Psoas muscle (tissue), 8 donors: ENCODE data around the gene CRACDL. TPM values are rescaled to one million over a fixed set of nuclear protein-coding genes. Genes with fewer than 3 reads are reported as not detected.

Source experiments
- ATAC-seq, 4 donors: fragments of 200-7000 bp; cut with Tn5 transposase; one replicate each; pipeline ENCODE4 v1.9.1; 2020; ENCODE audit warnings: moderate library complexity in 3 of 4, mild to moderate bottlenecking in 2 of 4
- DNase-seq, 2 donors: peaks; one replicate each; pipeline ENCODE4 v3.0.0-alpha.2; 2020
- H3K27ac ChIP-seq: fragments of 200-600 bp; one replicate; pipeline ENCODE4 v1.8.0; 2022
- H3K27me3 ChIP-seq, 3 donors: fragments of 200-600 bp in 1 of 3; one replicate each; pipeline versions ENCODE4 v1.6.1 to v1.8.0; 2013 to 2022; ENCODE audit warnings: low read length in 2 of 3, mild to moderate bottlenecking in 2 of 3, moderate library complexity in 1 of 3; ENCODE audit not compliant: insufficient read depth in 3 of 3
- H3K36me3 ChIP-seq, 2 donors: fragments of 200-600 bp in 1 of 2; one replicate each; pipeline versions ENCODE4 v1.6.1 to v1.8.0; 2013 to 2022; ENCODE audit warnings: low read depth in 1 of 2, mild to moderate bottlenecking in 1 of 2, moderate library complexity in 1 of 2; ENCODE audit not compliant: insufficient read depth in 1 of 2
- H3K4me1 ChIP-seq: fragments of 200-600 bp; one replicate; pipeline ENCODE4 v1.8.0; 2022
- H3K4me3 ChIP-seq: fragments of 200-600 bp; one replicate; pipeline ENCODE4 v1.8.0; 2022; ENCODE audit warnings: mild to moderate bottlenecking
- H3K9me3 ChIP-seq: fragments of 200-600 bp; one replicate; pipeline ENCODE4 v1.8.0; 2022
- WGBS, 3 donors: extraction: QIAGEN DNeasy Blood & Tissue Kit; methylation state at CpG; one replicate each; pipeline versions ENCODE4 v1.1.6 to v1.1.7; 2013; 5-methylcytosine and 5-hydroxymethylcytosine counted together
- intact Hi-C, 2 donors: fragments of 100-400 bp; cut with DNase I; formaldehyde crosslinking; loops; one replicate each; pipeline versions ENCODE4 v1.11.0 to v1.14.2; 2022
- polyA plus RNA-seq, 3 donors: library from polyadenylated mRNA; stranded (reverse); fragments of 200-250 nt; gene quantifications; one replicate each; pipeline ENCODE4 v1.2.3, GENCODE V29; 2013
- total RNA-seq, 4 donors: library from RNA; stranded (reverse); fragmentation: NEBNext Ultra II Directional in 2 of 4; extraction: Animal tissue kit (Norgen Biotek cat#: 25700) in 2 of 4; gene quantifications; one replicate each; pipeline versions ENCODE4 v1.2.1 to v1.2.4, GENCODE V29; 2021 to 2023
- TF ChIP-seq, protein P1 (sequence below): fragments of 200-600 bp; IDR thresholded peaks from one replicate; pipeline ENCODE4 v1.8.0; 2022; ENCODE audit warnings: antibody characterized with exemption
- donor health status: healthy with polysubstance abuse.
- donor health status: DM: no; HTN: no; CAD: no; lungs with moderate emphysema.
- donor health status: Bipolar disorder and iron deficiency.
- donor health status: healthy.
- donor health status: DM: yes; HTN: yes; CAD: no.
- donor health status: DM: no; HTN: no; CAD: no.
- donor health status: DM: no; HTN: no; CAD: no.
- donor health status: DM: yes; HTN: yes; CAD: no.

Gene CRACDL
- total and polyA plus RNA-seq, 7 donors: 0.97 to 3.1 (median 2.3) TPM

DNA sequence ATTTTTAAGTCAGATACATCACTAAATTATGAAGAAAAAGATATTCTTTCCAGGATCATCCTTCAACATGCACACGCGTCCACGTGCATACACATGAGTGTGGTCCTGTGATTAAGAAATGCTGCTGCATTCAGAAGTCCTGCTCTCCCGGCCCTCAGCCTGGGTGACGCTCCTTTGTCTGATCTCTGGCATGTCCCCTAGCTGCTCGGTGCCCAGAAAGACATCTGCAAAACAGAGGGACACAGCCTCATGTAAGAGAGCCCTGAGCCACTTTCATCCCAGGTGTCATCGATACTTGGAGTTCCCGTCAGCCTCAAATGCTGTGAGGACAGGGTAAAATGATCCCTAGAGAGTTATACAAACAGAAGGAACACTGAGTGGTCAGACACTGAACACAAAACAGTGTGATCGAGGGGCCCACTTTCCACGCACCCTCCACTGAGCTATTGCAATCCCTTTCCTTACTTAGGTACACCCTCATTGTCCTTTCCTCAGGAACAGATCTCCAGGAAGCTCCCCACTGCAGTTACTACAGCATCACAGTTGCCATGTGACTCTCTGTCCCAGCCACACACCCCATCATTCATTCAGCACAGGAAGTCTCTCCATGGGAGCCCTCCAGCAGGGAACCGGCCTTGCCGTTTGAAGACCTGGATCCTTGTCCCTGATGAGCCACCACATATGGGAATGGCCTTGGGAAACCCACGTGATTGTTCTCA, 32.1 kb downstream of the CRACDL start:
- DNase-seq (no peak), ATAC-seq (no peak)
- Histone ChIP-seq H3K4me3 (no peak overlapping the region), H3K4me1 (peaks cover 7% of the 10 kb centered on the region), H3K27ac (no peak overlapping the region), H3K36me3 (no peaks in the 10 kb centered on the region), H3K27me3 (no peaks in the 10 kb centered on the region), H3K9me3 (no peaks in the 10 kb centered on the region)
- intact Hi-C loops: no loop called here
- TF ChIP-seq, protein P1, sequence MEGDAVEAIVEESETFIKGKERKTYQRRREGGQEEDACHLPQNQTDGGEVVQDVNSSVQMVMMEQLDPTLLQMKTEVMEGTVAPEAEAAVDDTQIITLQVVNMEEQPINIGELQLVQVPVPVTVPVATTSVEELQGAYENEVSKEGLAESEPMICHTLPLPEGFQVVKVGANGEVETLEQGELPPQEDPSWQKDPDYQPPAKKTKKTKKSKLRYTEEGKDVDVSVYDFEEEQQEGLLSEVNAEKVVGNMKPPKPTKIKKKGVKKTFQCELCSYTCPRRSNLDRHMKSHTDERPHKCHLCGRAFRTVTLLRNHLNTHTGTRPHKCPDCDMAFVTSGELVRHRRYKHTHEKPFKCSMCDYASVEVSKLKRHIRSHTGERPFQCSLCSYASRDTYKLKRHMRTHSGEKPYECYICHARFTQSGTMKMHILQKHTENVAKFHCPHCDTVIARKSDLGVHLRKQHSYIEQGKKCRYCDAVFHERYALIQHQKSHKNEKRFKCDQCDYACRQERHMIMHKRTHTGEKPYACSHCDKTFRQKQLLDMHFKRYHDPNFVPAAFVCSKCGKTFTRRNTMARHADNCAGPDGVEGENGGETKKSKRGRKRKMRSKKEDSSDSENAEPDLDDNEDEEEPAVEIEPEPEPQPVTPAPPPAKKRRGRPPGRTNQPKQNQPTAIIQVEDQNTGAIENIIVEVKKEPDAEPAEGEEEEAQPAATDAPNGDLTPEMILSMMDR: no peak
- WGBS, 3 donors: 74 to 79% (median 75%) methylated on average over 13 of the region's 13 CpGs

DNA sequence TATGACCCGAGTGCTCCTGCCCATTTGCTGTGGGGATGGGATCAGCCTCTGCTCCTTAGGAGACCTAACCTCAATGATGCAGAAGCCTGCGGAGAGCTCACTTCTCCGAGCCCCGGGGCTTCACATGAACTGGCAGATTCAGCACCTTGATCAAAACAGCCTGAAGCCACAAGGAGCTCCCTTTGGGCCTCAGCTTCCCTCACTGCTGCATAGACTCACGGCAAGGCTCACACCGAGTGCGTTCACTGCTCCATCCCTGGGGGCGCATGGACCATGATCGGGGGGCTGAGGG, 33.0 kb downstream of the CRACDL start:
- H3K36me3 ChIP-seq: no peaks in the 10 kb centered on the region
- peaks cover 4% of the 10 kb centered on the region for H3K4me1 ChIP-seq
- 88 to 90% (median 89%) methylated on average over 9 of the region's 9 CpGs for WGBS, 3 donors
- no peak overlapping the region for H3K27ac ChIP-seq
- no peak for ATAC-seq
- no peak for DNase-seq
- no peaks in the 10 kb centered on the region for H3K27me3 ChIP-seq
- intact Hi-C loops: no loop called here
- H3K4me3 ChIP-seq: no peak overlapping the region
- TF ChIP-seq, protein P1: no peak
- H3K9me3 ChIP-seq: no peaks in the 10 kb centered on the region

DNA sequence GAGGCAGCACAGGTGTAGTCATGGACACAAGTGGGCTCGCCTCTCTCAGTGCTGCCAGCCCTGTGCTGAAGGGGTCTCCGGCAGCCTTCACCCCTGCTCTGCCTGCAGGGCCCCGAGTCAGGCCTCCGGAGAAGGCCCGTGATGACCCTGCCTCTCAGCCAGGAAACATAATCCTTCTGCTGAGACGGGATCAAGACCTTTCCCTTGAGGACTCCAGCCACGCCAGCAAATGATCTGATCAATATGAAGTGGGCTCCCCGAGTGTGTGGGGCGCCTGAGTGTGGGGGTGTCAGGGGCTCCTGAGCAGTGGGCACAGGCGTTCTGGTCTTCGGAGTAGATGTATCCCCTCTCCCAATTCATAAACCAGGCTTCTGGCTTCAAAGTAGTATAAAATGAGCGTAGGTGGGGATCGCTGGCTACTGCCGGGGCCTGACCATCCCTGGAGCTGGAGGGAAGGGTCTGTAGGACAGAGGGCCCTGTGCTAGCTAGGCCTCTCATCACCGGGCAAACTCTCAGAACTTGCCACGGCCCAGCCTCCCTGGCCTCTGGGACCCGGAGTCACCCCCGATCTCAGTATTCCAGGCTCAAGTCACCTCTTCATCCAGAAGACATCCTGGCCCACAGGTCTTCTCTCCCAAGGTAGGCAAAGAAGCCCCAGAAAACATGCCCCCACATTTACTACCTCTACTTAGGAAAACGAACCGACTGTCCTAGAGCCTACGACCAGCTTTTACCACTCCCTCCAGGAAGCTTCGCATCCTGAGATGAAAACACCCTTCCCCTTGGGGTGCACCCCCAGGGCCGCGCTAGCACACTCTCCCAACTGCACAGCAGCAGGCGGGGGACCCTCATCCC, 33.6 kb downstream of the CRACDL start:
- ATAC-seq: no peak
- intact Hi-C loops: no loop called here
- TF ChIP-seq, protein P1: no peak

DNA sequence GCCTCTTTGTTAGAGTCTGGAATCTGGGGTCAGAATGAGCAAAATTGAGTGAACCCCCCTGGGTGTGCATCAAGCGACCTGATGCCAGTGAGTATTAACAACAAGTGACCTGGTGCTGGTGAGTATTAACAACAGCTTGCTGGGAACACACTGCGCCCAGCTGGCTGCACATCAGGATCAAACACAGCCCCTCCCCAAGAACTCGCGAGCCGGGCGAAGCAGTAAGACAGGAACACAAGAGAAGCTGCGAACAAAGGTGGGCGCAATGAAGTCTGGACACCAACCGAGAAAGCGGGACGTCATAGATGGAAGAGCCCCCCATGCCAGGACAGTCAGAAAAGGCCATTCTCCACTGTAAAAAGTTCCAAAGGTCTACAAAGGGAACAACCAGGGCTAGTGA, 34.3 kb downstream of the CRACDL start:
- Histone ChIP-seq H3K27me3 (no peaks in the 10 kb centered on the region), H3K36me3 (no peaks in the 10 kb centered on the region), H3K9me3 (no peaks in the 10 kb centered on the region), H3K4me1 (no peaks in the 10 kb centered on the region), H3K4me3 (no peak overlapping the region), H3K27ac (no peak overlapping the region)
- intact Hi-C loops: loop anchor here in 1 of 2 donors (2.0 kb wide), 1 partner anchor 19 kb away; no protein-coding TSS in a partner anchor
- no peak for DNase-seq
- 91% methylated on average over 11 of the region's 11 CpGs for WGBS, 3 donors
- no peak for ATAC-seq
- TF ChIP-seq, protein P1: no peak

More for the DNA sequence above, 33.6 kb downstream of the CRACDL start:
- no peak for DNase-seq
- no peaks in the 10 kb centered on the region for H3K27me3 ChIP-seq
- WGBS, 3 donors: 87% methylated on average over 25 of the region's 25 CpGs
- no peaks in the 10 kb centered on the region for H3K4me1 ChIP-seq
- no peaks in the 10 kb centered on the region for H3K9me3 ChIP-seq
- no peak overlapping the region for H3K4me3 ChIP-seq
- H3K27ac ChIP-seq: no peak overlapping the region
- H3K36me3 ChIP-seq: no peaks in the 10 kb centered on the region
